IMR-90 (cell line): ENCODE data around the gene ENAH.

Experiments
- CEBPB ChIP-seq: IDR thresholded peaks from 2 replicates; pipeline ENCODE4 v1.6.1; 2012; ENCODE audit warnings: low read depth, low read length, improper control_type of control experiment
- CTCF ChIP-seq: conservative IDR thresholded peaks from 2 replicates; pipeline ENCODE4 v1.5.1; 2012; ENCODE audit warnings: mild to moderate bottlenecking, low read depth, low read length, improper control_type of control experiment
- FOS ChIP-seq: fragments of 150-350 bp; IDR thresholded peaks from 2 replicates; pipeline ENCODE4 v1.6.1; 2016; ENCODE audit warnings: low read depth, low read length
- MAZ ChIP-seq: IDR thresholded peaks from 2 replicates; pipeline ENCODE4 v1.6.1; 2012; ENCODE audit warnings: low read depth, mild to moderate bottlenecking, low read length, improper control_type of control experiment, moderate library complexity, borderline replicate concordance
- POLR2A ChIP-seq: IDR thresholded peaks from 2 replicates; pipeline ENCODE4 v1.6.1; 2012; ENCODE audit warnings: mild to moderate bottlenecking, low read depth, low read length
- RCOR1 ChIP-seq: IDR thresholded peaks from 2 replicates; pipeline ENCODE4 v1.6.1; 2012; ENCODE audit warnings: mild to moderate bottlenecking, low read length, improper control_type of control experiment; ENCODE audit not compliant: insufficient replicate concordance

- no peak for TF ChIP-seq MAZ
- TF ChIP-seq POLR2A, result no peak
- TF ChIP-seq CTCF, result no peak
- no peak for TF ChIP-seq CEBPB
- TF ChIP-seq FOS, result no peak
- TF ChIP-seq RCOR1, result no peak
Observed at GRCh38 chr1:225533238-225533637, 119.7 kb downstream of the ENAH start.
